Jurkat, Clone E6-1 (cell line): ENCODE measurements around the gene SIGLEC8.
A peak's percentile ranks its signal among the peaks of the same experiment; 100 is the strongest.
"Not testable (repeated sequence)": the region's sequence is repeated elsewhere in the genome, so short reads cannot be mapped to it uniquely, and the experiment has no call there.

Experiments
- DNase-seq: peaks from one replicate; pipeline ENCODE4 v3.0.0-alpha.2; 2011; ENCODE audit warnings: low read depth, low spot score
- H3K4me3 ChIP-seq: 2 replicates; pipeline ENCODE4 v1.5.1; 2011; ENCODE audit warnings: mild to moderate bottlenecking, low read length, control low read depth, moderate library complexity

SIGLEC8 gene

DNA sequence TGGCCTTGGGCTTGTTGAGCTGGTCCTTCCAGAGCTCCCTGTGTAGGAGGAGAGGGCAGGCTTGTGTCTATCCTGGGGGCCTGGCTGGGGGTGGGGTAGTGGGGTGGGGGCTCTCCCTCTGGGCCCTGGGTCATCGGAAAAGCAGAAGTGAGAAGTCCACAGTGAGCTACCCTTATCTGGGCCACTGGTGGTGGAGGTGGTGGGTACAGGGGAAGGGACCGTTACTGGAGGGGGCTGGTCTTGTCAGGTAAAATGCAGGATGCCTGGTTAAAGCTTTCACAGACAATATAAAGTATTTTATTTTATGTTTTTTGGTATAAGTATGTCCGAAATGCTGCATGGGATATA is 40.5 kb downstream of the SIGLEC8 start:
- no peak overlapping the region for H3K4me3 ChIP-seq
- no peak for DNase-seq

GRCh38 chr19:51417107-51417809 is 41.0 kb downstream of the SIGLEC8 start, which contains the start of gene SIGLEC10:
TSS of gene SIGLEC10 (minus strand) at chr19:51417642. CDS start at chr19:51417581, 61 bp downstream.
- DNase-seq, result no peak
- H3K4me3 ChIP-seq, result no peak within 1 kb of the TSS

DNA sequence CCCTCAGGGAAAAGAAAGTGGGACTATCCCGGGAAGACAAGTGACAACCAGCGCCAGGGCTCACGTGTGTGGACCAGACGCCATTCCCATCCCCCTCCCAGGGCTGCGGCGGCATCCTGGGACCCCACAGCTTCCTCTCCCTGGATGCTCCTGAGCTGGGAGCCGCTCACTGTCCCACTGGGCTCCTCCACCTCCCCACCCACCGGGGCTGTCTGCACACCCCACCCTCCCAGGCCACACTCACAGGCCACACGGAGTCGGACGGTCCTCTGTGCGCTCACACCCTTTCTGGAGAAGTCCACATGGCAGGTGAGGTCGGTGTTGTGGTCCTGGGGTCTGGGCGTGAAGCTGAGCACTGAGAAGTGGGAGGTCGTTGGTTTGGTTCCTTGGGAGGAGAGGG is 41.8 kb downstream of the SIGLEC8 start:
- not testable (repeated sequence) for DNase-seq, H3K4me3 ChIP-seq

DNA sequence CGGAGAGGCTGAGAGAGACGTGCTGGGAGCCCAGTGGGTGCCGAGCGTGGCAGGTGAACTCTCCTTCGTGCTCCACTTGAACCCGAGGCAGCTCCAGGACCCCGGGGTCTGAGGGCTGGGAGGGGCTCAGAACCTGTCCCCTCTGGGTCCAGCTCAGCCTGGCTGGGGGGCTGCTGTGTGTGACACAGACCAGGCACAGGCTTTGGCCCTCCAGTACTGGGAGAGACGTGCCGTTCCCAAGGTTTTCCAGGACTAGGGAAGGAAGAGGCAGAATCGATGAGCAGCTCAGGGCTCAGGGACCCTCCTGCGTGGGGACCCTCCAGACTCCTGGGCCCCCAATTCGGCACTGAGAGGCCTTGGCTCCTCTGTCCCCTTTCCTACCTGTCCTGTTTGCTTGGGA is 43.1 kb downstream of the SIGLEC8 start:
- DNase-seq, result no peak
- H3K4me3 ChIP-seq, result no peak overlapping the region

DNA sequence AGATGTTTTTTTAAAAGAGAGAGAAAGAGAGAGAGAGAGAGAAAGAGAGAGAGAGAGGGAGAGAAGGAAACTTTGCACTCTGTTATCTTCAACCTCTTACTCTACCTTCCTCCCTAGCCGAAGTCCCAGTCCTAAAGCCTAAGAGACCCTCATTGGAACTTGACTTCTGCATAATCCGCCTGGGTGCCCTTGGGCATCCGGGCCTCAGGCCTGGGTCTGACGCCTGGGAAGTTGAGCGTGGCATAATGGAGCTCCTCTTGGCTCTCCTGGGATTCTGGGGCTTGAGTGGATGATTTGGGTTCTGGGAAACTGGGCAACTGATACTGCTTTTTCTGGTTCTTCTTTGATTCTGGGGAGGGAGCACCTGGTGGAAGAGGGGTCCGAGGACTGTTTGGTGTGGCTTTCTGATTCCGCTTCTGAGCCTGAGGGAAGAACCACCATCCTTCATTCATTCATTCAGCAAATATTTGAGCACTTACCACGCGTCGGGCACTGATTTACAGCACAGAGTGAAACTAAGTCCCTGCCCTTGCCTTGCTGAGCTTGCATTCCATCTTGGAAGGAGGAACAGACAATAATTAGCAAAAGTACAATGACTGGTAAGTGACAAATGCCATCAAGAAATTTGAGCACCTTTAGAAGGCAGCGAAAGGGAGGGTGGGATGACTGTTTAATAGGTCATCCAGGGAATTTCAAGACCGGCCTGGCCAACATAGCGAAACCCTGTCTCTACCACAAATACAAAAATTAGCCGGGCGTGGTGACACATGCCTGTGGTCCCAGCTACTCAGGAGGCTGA is 47.1 kb downstream of the SIGLEC8 start:
- H3K4me3 ChIP-seq, result no peak overlapping the region
- no peak for DNase-seq

GRCh38 chr19:51407511-51408131 is 50.6 kb downstream of the SIGLEC8 start:
- DNase-seq, result peak; percentile 59
- no peak overlapping the region for H3K4me3 ChIP-seq

DNA sequence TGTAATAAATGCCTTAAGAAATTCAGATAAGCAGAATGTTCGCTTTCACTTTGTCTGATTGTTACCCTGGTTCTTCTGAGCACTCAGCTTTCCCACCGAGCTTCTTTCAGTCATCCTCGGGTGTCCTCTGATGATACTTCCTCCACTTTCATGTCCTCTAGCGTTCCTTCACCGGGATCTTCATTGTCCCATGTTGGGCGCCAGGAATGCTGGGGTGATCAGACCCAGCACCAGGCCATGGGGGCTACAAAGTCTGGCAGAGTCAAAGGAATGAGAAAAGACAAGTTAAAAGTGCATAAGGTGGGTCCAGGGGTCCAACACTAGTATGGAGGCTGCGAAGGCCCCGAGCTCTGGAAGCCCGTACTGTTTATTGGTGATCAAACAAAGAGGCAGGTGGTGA is 56.1 kb downstream of the SIGLEC8 start:
- H3K4me3 ChIP-seq, result no peak overlapping the region
- DNase-seq, result no peak
